ENCODE results near the gene WDR6.

DNA sequence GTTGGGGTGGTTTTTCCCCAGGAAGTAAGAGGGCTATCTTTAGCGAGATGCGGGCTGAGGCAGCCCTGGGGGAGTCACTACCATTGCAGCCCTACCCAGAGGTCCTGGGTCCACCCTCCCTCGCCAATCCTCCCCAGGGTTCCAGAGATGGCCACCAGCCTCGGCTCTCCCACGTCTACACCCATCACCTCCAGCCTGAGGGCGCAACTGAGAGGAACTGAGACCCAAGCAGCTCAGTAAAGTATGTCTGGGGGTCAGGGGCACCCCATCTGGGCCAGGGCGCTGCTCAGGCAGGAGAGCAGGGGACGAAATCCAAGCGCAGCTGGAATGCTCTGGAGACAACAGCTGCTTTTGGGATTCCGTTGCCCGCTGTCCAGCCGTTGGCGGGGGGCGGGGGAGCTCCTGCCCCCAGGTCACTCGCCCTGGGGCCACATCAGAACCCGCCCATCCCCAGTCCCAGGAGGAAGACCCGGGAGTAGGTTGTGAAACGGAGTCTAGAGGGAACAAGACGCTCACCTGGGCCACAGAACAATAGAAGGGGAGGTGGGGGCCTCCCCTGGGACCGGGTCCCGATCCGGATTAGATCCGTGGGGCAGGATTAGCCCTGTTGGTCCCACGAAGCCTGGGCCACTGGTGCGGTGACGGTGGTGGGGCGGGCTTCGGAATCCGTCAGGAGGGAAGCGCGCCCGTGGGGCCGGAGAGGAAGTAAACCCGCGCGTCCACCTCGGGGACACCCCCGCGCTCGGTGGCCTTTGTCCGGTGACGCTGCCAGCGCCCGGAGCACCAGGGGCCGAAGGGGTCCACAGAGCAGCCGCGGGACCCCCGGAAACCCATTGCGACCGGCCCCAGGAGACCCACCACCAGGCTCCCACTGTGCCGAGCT is 13.4 kb downstream of the WDR6 start:
- TF ChIP-seq, protein P1, sequence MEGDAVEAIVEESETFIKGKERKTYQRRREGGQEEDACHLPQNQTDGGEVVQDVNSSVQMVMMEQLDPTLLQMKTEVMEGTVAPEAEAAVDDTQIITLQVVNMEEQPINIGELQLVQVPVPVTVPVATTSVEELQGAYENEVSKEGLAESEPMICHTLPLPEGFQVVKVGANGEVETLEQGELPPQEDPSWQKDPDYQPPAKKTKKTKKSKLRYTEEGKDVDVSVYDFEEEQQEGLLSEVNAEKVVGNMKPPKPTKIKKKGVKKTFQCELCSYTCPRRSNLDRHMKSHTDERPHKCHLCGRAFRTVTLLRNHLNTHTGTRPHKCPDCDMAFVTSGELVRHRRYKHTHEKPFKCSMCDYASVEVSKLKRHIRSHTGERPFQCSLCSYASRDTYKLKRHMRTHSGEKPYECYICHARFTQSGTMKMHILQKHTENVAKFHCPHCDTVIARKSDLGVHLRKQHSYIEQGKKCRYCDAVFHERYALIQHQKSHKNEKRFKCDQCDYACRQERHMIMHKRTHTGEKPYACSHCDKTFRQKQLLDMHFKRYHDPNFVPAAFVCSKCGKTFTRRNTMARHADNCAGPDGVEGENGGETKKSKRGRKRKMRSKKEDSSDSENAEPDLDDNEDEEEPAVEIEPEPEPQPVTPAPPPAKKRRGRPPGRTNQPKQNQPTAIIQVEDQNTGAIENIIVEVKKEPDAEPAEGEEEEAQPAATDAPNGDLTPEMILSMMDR (IDR thresholded peaks at IDR 0.05) = no peak
- TF ChIP-seq EZH2 (IDR thresholded peaks at IDR 0.05) = no peak

All from neural progenitor cell (in vitro differentiated cells).